K562 (cell line): Measurements from ENCODE around the gene SLC20A1. TPM values are rescaled to one million over a fixed set of nuclear protein-coding genes. Genes with fewer than 3 reads are reported as not detected.

Experiments used
- GATAD2B ChIP-seq: fragments of 450-650 bp; IDR thresholded peaks from 2 replicates; pipeline ENCODE4 v1.6.1; 2017; ENCODE audit warnings: mild to moderate bottlenecking, borderline replicate concordance
- KDM5B ChIP-seq: fragments of 200-600 bp; sonication (generic); IDR thresholded peaks from 2 replicates; pipeline ENCODE4 v1.6.1; 2012; ENCODE audit warnings: low read depth, mild to moderate bottlenecking, moderate library complexity, low read length, control low read depth, inconsistent platforms; ENCODE audit not compliant: insufficient replicate concordance
- NEUROD1 ChIP-seq: fragments of 150-350 bp; IDR thresholded peaks from 2 replicates; pipeline ENCODE4 v1.6.1; 2014; ENCODE audit warnings: borderline replicate concordance, low read length, low read depth; ENCODE audit not compliant: partially characterized antibody
- POLR2B ChIP-seq: fragments of 450-650 bp; IDR thresholded peaks from 2 replicates; pipeline ENCODE4 v1.6.1; 2018; ENCODE audit warnings: low read depth; ENCODE audit not compliant: partially characterized antibody
- RHOXF2B ChIP-seq: fragments of 250-450 bp; sonication (Bioruptor Pico); conservative IDR thresholded peaks from 2 replicates; pipeline ENCODE4 v1.5.1; 2021
- SAP30 ChIP-seq: fragments of 200-600 bp; sonication (generic); IDR thresholded peaks from 2 replicates; pipeline ENCODE4 v1.6.1; 2012; ENCODE audit warnings: borderline replicate concordance, low read depth, mild to moderate bottlenecking, moderate library complexity, low read length, control low read depth, inconsistent platforms; ENCODE audit not compliant: insufficient read depth, poor library complexity, severe bottlenecking
- SIN3A ChIP-seq, 2 experiments: fragments of 150-350 bp in 1 of 2; IDR thresholded peaks; 2 replicates each; pipeline ENCODE4 v1.6.1; 2011 to 2016; ENCODE audit warnings: borderline replicate concordance in 2 of 2, low read depth in 2 of 2, low read length in 2 of 2, mild to moderate bottlenecking in 2 of 2, moderate library complexity in 2 of 2; ENCODE audit not compliant: control insufficient read depth in 1 of 2
- SNRNP70 ChIP-seq: fragments of 200-400 bp; formaldehyde crosslinking; optimal IDR thresholded peaks from 2 replicates; pipeline ENCODE3; 2017; ENCODE audit warnings: low read depth, low read length
- ZKSCAN1 ChIP-seq: fragments of 150-350 bp; IDR thresholded peaks from 2 replicates; pipeline ENCODE4 v1.6.1; 2016; ENCODE audit warnings: low read depth, low read length
- ZNF217 ChIP-seq: sonication (generic); formaldehyde crosslinking; IDR thresholded peaks from 2 replicates; pipeline ENCODE4 v1.8.0; 2022; ENCODE audit warnings: mild to moderate bottlenecking, missing genetic modification reagents
- ZNF24 ChIP-seq: fragments of 450-650 bp; IDR thresholded peaks from 2 replicates; pipeline ENCODE4 v1.6.1; 2016
- polyA plus RNA-seq, 8 experiments: library from polyadenylated mRNA; depleted of rRNA in 4 of 8; stranded (reverse) in 5 of 8; unstranded in 3 of 8; fragments of >200 nt; fragmentation: Nextera tagmentation in 2 of 8; fragmentation: Illumina TruSeq in 1 of 8; extraction: Ambion mirVana in 2 of 8; extraction: Trizol in 1 of 8; gene quantifications; 2 replicates each; pipeline versions ENCODE4 v1.2.1 to v1.2.3, GENCODE V29; 2011 to 2014; ENCODE audit warnings: inconsistent platforms in 1 of 8, missing spikeins in 1 of 8
- total RNA-seq, 7 experiments: library from RNA; depleted of rRNA in 6 of 7; stranded (reverse); fragments of >200 nt in 6 of 7; fragmentation: Illumina TruSeq in 2 of 7; extraction: Trizol in 2 of 7; gene quantifications; 2 replicates each; pipeline versions ENCODE4 v1.2.1 to v1.2.3, GENCODE V29; 2011 to 2021; ENCODE audit warnings: low replicate concordance in 1 of 7
- TF ChIP-seq, protein P1 (sequence below): sonication (generic); formaldehyde crosslinking; IDR thresholded peaks from 2 replicates; pipeline ENCODE4 v1.8.1; 2023; ENCODE audit warnings: mild to moderate bottlenecking, missing genetic modification reagents
- TF ChIP-seq, protein P2 (sequence below): sonication (generic); formaldehyde crosslinking; IDR thresholded peaks from 2 replicates; pipeline ENCODE4 v1.9.0; 2022; ENCODE audit warnings: mild to moderate bottlenecking, missing genetic modification reagents
- TF ChIP-seq, protein P3 (sequence below): fragments of 450-650 bp; conservative IDR thresholded peaks from 2 replicates; pipeline ENCODE4 v1.6.1; 2016; ENCODE audit warnings: missing genetic modification characterization, low read depth, mild to moderate bottlenecking, control low read depth, missing compliant biosample characterization
- TF ChIP-seq, protein P4 (sequence below): fragments of 250-450 bp; sonication (Bioruptor Pico); IDR thresholded peaks from 2 replicates; pipeline ENCODE4 v1.5.0; 2021; ENCODE audit warnings: mild to moderate bottlenecking, borderline replicate concordance
- TF ChIP-seq, protein P5 (sequence below), 2 experiments: fragments of 150-350 bp in 1 of 2; IDR thresholded peaks; 2 replicates each; pipeline ENCODE4 v1.6.1; 2012 to 2016; ENCODE audit warnings: low read depth in 2 of 2, low read length in 2 of 2, mild to moderate bottlenecking in 1 of 2, moderate library complexity in 1 of 2

The SLC20A1 gene
- total and polyA plus RNA-seq, 9 of the 15 experiments (the other 6 are each of a cell fraction or from before 2014, with no cell fraction given), result 53.8 to 150 (median 74.7) TPM

DNA sequence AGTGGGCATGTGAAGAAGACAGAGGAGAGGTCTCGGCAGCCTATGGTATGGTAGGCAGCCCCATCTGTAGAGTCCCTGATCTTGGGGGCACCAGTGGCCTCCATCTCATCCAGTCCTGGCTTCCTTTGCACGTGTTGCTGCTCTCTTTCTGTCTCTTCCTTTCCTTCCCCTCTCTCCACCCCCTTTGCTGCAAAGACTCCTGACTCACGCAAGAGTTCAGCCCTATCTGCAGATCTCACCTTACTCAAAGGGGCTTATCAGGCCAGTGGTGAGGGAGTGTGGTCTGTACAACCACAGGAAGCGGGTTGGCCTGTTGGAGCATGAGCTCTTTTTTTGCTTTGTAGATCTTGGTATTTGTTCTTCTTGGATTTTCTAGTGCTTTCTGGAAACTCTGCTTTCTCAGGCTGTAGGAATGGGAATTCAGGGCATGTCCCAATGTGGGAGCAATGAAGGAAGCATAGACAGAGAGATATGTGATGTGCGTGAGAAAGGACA lies 60.5 kb downstream of the SLC20A1 start (continued):
- no peak for TF ChIP-seq SAP30
- TF ChIP-seq, protein P1, sequence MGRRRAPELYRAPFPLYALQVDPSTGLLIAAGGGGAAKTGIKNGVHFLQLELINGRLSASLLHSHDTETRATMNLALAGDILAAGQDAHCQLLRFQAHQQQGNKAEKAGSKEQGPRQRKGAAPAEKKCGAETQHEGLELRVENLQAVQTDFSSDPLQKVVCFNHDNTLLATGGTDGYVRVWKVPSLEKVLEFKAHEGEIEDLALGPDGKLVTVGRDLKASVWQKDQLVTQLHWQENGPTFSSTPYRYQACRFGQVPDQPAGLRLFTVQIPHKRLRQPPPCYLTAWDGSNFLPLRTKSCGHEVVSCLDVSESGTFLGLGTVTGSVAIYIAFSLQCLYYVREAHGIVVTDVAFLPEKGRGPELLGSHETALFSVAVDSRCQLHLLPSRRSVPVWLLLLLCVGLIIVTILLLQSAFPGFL (CRISPR knock-in tag), result no peak
- peak; percentile 78 for TF ChIP-seq ZKSCAN1
- no peak for TF ChIP-seq SNRNP70
- TF ChIP-seq, protein P2, sequence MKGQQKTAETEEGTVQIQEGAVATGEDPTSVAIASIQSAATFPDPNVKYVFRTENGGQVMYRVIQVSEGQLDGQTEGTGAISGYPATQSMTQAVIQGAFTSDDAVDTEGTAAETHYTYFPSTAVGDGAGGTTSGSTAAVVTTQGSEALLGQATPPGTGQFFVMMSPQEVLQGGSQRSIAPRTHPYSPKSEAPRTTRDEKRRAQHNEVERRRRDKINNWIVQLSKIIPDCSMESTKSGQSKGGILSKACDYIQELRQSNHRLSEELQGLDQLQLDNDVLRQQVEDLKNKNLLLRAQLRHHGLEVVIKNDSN, result no peak
- 0 out of 4 replicates have a peak, but pooled peaks of 1 of the 2 experiments have one; percentile 5 for TF ChIP-seq SIN3A (IDR thresholded peaks at IDR 0.05; ENCODE audit: borderline replicate concordance in 2 of 2, control insufficient read depth in 1 of 2, low read depth in 2 of 2, low read length in 2 of 2)
- peak; percentile 57 for TF ChIP-seq POLR2B
- no peak for TF ChIP-seq KDM5B
- no peak for TF ChIP-seq RHOXF2B (CRISPR knock-in tag)
- TF ChIP-seq ZNF24, result peak; percentile 33; the same call in 1 of the 2 replicates
- TF ChIP-seq, protein P3, sequence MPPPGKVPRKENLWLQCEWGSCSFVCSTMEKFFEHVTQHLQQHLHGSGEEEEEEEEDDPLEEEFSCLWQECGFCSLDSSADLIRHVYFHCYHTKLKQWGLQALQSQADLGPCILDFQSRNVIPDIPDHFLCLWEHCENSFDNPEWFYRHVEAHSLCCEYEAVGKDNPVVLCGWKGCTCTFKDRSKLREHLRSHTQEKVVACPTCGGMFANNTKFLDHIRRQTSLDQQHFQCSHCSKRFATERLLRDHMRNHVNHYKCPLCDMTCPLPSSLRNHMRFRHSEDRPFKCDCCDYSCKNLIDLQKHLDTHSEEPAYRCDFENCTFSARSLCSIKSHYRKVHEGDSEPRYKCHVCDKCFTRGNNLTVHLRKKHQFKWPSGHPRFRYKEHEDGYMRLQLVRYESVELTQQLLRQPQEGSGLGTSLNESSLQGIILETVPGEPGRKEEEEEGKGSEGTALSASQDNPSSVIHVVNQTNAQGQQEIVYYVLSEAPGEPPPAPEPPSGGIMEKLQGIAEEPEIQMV, result no peak
- TF ChIP-seq GATAD2B, result peak; percentile 97
- peak; percentile 97 for TF ChIP-seq NEUROD1
- TF ChIP-seq ZNF217 (CRISPR knock-in tag), result no peak
- TF ChIP-seq, protein P4, sequence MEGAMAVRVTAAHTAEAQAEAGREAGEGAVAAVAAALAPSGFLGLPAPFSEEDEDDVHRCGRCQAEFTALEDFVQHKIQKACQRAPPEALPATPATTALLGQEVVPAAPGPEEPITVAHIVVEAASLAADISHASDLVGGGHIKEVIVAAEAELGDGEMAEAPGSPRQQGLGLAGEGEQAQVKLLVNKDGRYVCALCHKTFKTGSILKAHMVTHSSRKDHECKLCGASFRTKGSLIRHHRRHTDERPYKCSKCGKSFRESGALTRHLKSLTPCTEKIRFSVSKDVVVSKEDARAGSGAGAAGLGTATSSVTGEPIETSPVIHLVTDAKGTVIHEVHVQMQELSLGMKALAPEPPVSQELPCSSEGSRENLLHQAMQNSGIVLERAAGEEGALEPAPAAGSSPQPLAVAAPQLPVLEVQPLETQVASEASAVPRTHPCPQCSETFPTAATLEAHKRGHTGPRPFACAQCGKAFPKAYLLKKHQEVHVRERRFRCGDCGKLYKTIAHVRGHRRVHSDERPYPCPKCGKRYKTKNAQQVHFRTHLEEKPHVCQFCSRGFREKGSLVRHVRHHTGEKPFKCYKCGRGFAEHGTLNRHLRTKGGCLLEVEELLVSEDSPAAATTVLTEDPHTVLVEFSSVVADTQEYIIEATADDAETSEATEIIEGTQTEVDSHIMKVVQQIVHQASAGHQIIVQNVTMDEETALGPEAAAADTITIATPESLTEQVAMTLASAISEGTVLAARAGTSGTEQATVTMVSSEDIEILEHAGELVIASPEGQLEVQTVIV (CRISPR knock-in tag), result no peak
- TF ChIP-seq, protein P5, sequence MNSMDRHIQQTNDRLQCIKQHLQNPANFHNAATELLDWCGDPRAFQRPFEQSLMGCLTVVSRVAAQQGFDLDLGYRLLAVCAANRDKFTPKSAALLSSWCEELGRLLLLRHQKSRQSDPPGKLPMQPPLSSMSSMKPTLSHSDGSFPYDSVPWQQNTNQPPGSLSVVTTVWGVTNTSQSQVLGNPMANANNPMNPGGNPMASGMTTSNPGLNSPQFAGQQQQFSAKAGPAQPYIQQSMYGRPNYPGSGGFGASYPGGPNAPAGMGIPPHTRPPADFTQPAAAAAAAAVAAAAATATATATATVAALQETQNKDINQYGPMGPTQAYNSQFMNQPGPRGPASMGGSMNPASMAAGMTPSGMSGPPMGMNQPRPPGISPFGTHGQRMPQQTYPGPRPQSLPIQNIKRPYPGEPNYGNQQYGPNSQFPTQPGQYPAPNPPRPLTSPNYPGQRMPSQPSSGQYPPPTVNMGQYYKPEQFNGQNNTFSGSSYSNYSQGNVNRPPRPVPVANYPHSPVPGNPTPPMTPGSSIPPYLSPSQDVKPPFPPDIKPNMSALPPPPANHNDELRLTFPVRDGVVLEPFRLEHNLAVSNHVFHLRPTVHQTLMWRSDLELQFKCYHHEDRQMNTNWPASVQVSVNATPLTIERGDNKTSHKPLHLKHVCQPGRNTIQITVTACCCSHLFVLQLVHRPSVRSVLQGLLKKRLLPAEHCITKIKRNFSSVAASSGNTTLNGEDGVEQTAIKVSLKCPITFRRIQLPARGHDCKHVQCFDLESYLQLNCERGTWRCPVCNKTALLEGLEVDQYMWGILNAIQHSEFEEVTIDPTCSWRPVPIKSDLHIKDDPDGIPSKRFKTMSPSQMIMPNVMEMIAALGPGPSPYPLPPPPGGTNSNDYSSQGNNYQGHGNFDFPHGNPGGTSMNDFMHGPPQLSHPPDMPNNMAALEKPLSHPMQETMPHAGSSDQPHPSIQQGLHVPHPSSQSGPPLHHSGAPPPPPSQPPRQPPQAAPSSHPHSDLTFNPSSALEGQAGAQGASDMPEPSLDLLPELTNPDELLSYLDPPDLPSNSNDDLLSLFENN (IDR thresholded peaks at IDR 0.05; ENCODE audit: low read depth in 2 of 2, low read length in 2 of 2), result peak in 1 of 2 experiments; percentile 90; a peak in 2 of 4 replicates
